ENCODE measurements around the gene MLIP. TPM values are rescaled to one million over a fixed set of nuclear protein-coding genes. Genes with fewer than 3 reads are reported as not detected.

Gene MLIP
- total RNA-seq, 1 experiment from 2014 or later: not detected

- POLR2A ChIA-PET: no interaction called here
- CTCF ChIA-PET: no interaction called here
- no peak for DNase-seq (ENCODE audit: low spot score)
- peaks cover under 1% of the 10 kb centered on the region; the same call in 1 of the 2 replicates for H3K4me1 Mint-ChIP-seq
- H3K27ac Mint-ChIP-seq: no peak overlapping the region
- ATAC-seq: no peak
- H3K36me3 Mint-ChIP-seq: 0 out of 2 replicates have a peak, but pooled peaks cover under 1% of the 10 kb centered on the region
- TF ChIP-seq ZNF263 (CRISPR knock-in tag; IDR thresholded peaks at IDR 0.05; ENCODE audit: low read depth): no peak
- no peak for TF ChIP-seq IRF2 (CRISPR knock-in tag; IDR thresholded peaks at IDR 0.05; ENCODE audit: borderline replicate concordance, low read depth)
- TF ChIP-seq FOXP4 (CRISPR knock-in tag; IDR thresholded peaks at IDR 0.05): no peak
- TF ChIP-seq ZNF232 (CRISPR knock-in tag; IDR thresholded peaks at IDR 0.05): no peak
- TF ChIP-seq, protein P1, sequence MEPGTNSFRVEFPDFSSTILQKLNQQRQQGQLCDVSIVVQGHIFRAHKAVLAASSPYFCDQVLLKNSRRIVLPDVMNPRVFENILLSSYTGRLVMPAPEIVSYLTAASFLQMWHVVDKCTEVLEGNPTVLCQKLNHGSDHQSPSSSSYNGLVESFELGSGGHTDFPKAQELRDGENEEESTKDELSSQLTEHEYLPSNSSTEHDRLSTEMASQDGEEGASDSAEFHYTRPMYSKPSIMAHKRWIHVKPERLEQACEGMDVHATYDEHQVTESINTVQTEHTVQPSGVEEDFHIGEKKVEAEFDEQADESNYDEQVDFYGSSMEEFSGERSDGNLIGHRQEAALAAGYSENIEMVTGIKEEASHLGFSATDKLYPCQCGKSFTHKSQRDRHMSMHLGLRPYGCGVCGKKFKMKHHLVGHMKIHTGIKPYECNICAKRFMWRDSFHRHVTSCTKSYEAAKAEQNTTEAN (CRISPR knock-in tag; IDR thresholded peaks at IDR 0.05): no peak
- TF ChIP-seq RORB (CRISPR knock-in tag; IDR thresholded peaks at IDR 0.05): no peak
- no peak for TF ChIP-seq ETV6 (CRISPR knock-in tag; IDR thresholded peaks at IDR 0.05)
- TF ChIP-seq, protein P2, sequence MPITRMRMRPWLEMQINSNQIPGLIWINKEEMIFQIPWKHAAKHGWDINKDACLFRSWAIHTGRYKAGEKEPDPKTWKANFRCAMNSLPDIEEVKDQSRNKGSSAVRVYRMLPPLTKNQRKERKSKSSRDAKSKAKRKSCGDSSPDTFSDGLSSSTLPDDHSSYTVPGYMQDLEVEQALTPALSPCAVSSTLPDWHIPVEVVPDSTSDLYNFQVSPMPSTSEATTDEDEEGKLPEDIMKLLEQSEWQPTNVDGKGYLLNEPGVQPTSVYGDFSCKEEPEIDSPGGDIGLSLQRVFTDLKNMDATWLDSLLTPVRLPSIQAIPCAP (CRISPR knock-in tag; IDR thresholded peaks at IDR 0.05): no peak
- TF ChIP-seq ZNF121 (CRISPR knock-in tag; IDR thresholded peaks at IDR 0.05): no peak
- no peak for TF ChIP-seq ATF1 (CRISPR knock-in tag; IDR thresholded peaks at IDR 0.05)
- no peak for TF ChIP-seq NFE2L1 (CRISPR knock-in tag; IDR thresholded peaks at IDR 0.05)
- TF ChIP-seq CBFB (CRISPR knock-in tag; IDR thresholded peaks at IDR 0.05; ENCODE audit: low read depth): no peak
- TF ChIP-seq HMGA2 (CRISPR knock-in tag; IDR thresholded peaks at IDR 0.05): no peak
- peaks cover 2% of the 10 kb centered on the region for H3K9me3 Mint-ChIP-seq
- H3K4me3 Mint-ChIP-seq: no peak overlapping the region
- no peaks in the 10 kb centered on the region for H3K27me3 Mint-ChIP-seq (ENCODE audit: low read depth)
Observed at GRCh38 chr6:54157405-54157804, 46.2 kb downstream of the MLIP start.

DNA sequence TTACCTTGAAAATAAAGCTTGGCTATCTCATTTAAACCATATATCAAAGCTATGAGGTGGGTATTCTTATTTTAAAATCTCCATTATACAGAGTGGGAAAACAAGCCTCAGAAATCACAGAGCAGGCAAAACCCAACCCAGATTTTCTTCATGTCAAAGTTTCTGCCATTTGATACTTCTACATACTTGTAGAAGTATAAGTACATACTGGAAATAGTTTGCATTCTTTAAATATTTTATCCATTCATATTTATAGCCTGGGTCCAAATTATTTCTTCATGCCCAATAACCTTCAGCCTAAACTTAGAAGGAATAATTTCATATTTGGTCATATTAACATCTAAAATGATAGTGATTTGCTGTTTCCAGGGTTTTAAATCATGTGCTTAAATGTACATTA lies 61.8 kb downstream of the MLIP start:
- H3K36me3 Mint-ChIP-seq: peaks cover 8% of the 10 kb centered on the region
- ChIA-PET POLR2A (no interaction called here), CTCF (no interaction called here)
- no peak overlapping the region for H3K27ac Mint-ChIP-seq
- H3K4me3 Mint-ChIP-seq: no peak overlapping the region
- ATAC-seq: no peak
- no peaks in the 10 kb centered on the region for H3K27me3 Mint-ChIP-seq (ENCODE audit: low read depth)
- no peaks in the 10 kb centered on the region for H3K4me1 Mint-ChIP-seq
- H3K9me3 Mint-ChIP-seq: peaks cover 16% of the 10 kb centered on the region
- no peak for DNase-seq (ENCODE audit: low spot score)
- no peak for TF ChIP-seq E2F4 (CRISPR knock-in tag; IDR thresholded peaks at IDR 0.05; ENCODE audit: borderline replicate concordance, low read depth)
- TF ChIP-seq, protein P3, sequence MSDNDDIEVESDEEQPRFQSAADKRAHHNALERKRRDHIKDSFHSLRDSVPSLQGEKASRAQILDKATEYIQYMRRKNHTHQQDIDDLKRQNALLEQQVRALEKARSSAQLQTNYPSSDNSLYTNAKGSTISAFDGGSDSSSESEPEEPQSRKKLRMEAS (CRISPR knock-in tag; IDR thresholded peaks at IDR 0.05): no peak
- no peak for TF ChIP-seq ESRRA (CRISPR knock-in tag; IDR thresholded peaks at IDR 0.05; ENCODE audit: borderline replicate concordance)
- no peak for TF ChIP-seq GTF2I (CRISPR knock-in tag; conservative IDR thresholded peaks at IDR 0.05)

DNA sequence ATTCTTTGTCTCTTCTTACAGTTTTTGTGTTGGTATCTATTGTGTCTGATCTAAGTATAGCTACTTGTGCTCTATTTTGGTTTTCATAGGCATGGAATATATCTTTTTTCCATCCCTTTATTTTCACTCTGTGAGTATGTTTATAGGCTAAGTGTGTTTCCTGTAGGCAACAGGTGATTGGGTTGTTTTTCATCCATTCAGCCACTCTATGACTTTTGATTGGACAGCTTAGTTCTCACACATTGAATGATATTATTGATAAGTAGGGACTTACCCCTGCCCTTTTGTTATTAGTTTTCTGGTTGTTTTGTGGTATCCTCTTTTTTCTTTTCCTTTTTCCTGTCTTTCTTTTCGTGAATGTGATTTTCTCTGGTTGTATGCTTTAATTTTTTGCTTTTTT lies 67.9 kb downstream of the MLIP start:
- POLR2A ChIA-PET: no interaction called here
- Mint-ChIP-seq H3K4me1 (peaks cover 24% of the 10 kb centered on the region), H3K9me3 (peaks cover 19% of the 10 kb centered on the region), H3K36me3 (peaks cover 8% of the 10 kb centered on the region), H3K27me3 (ENCODE audit: low read depth) (peaks cover 2% of the 10 kb centered on the region; the same call in 1 of the 2 replicates), H3K27ac (peak overlapping the region; percentile 28; the same call in 1 of the 2 replicates), H3K4me3 (no peak overlapping the region)
- TF ChIP-seq ZNF396 (CRISPR knock-in tag; IDR thresholded peaks at IDR 0.05; ENCODE audit: borderline replicate concordance) (no peak), ZNF423 (CRISPR knock-in tag; IDR thresholded peaks at IDR 0.05) (no peak), NFATC4 (CRISPR knock-in tag; IDR thresholded peaks at IDR 0.05) (no peak), ZNF671 (CRISPR knock-in tag; IDR thresholded peaks at IDR 0.05) (no peak), TP53 (CRISPR knock-in tag; IDR thresholded peaks at IDR 0.05) (no peak), IRF2 (CRISPR knock-in tag; IDR thresholded peaks at IDR 0.05; ENCODE audit: borderline replicate concordance, low read depth) (no peak)
- CTCF ChIA-PET: no interaction called here
- DNase-seq (ENCODE audit: low spot score) (no peak), ATAC-seq (no peak)
